Frontal cortex (tissue), 4 donors: ENCODE results near the gene FLCN. TPM values are rescaled to one million over a fixed set of nuclear protein-coding genes. Genes with fewer than 3 reads are reported as not detected.
"Not testable (repeated sequence)": the region's sequence is repeated elsewhere in the genome, so short reads cannot be mapped to it uniquely, and the experiment has no call there.

Experiments
- DNase-seq, 2 donors: peaks; one replicate each; pipeline ENCODE4 v3.0.0; 2012; ENCODE audit warnings: low spot score in 2 of 2
- FAIRE-seq: peaks from 2 replicates; lab custom pipeline; 2012; peaks lifted over from hg19 to GRCh38; lab: Jason Lieb, UNC
- total RNA-seq: library from RNA; depleted of rRNA; stranded (reverse); fragments of >200 nt; gene quantifications from one replicate; pipeline ENCODE4 v1.2.3, GENCODE V29; 2014
- donor health status: control.
- donor health status: control.
- donor health status: control.

The FLCN gene
- total RNA-seq, 1 donor from 2014 or later: 31.4 TPM

- DNase-seq: no peak
- FAIRE-seq: no peak
Measured at GRCh38 chr17:17190188-17190587, 46.8 kb downstream of the FLCN start.

- FAIRE-seq (no peak), DNase-seq (no peak)
Measured at GRCh38 chr17:17189559-17189958, 47.4 kb downstream of the FLCN start.

GRCh38 chr17:17188586-17188985 is 48.4 kb downstream of the FLCN start:
- no peak for FAIRE-seq

GRCh38 chr17:17186551-17187505 is 50.1 kb downstream of the FLCN start:
- DNase-seq: no peak
- no peak for FAIRE-seq

More at GRCh38 chr17:17188586-17188985, 48.4 kb downstream of the FLCN start:
- DNase-seq: no peak

GRCh38 chr17:17186051-17186450 is 50.9 kb downstream of the FLCN start:
- no peak for DNase-seq
- FAIRE-seq: no peak

GRCh38 chr17:17184985-17185757 is 51.8 kb downstream of the FLCN start:
- FAIRE-seq, DNase-seq: not testable (repeated sequence)

GRCh38 chr17:17183744-17184143 is 53.2 kb downstream of the FLCN start:
- no peak for DNase-seq
- no peak for FAIRE-seq

- FAIRE-seq: no peak
Measured at GRCh38 chr17:17182598-17183136, 54.3 kb downstream of the FLCN start.

GRCh38 chr17:17181666-17182597 is 55.0 kb downstream of the FLCN start:
- DNase-seq (no peak), FAIRE-seq (no peak)

More at GRCh38 chr17:17182598-17183136, 54.3 kb downstream of the FLCN start:
- no peak for DNase-seq

GRCh38 chr17:17180741-17181525 is 56.0 kb downstream of the FLCN start:
- no peak for FAIRE-seq
- DNase-seq: no peak

GRCh38 chr17:17180141-17180603 is 56.8 kb downstream of the FLCN start:
- FAIRE-seq: no peak

GRCh38 chr17:17179371-17179827 is 57.6 kb downstream of the FLCN start:
- FAIRE-seq (no peak), DNase-seq (no peak)

More at GRCh38 chr17:17180141-17180603, 56.8 kb downstream of the FLCN start:
- DNase-seq: no peak

GRCh38 chr17:17177176-17177575 is 59.8 kb downstream of the FLCN start:
- DNase-seq (no peak), FAIRE-seq (no peak)

GRCh38 chr17:17176341-17176740 is 60.6 kb downstream of the FLCN start:
- DNase-seq (no peak), FAIRE-seq (no peak)

GRCh38 chr17:17175917-17176316 is 61.1 kb downstream of the FLCN start:
- DNase-seq (no peak), FAIRE-seq (no peak)

- no peak for DNase-seq
- no peak for FAIRE-seq
Measured at GRCh38 chr17:17175340-17175739, 61.6 kb downstream of the FLCN start.

- no peak for FAIRE-seq
- no peak for DNase-seq
Measured at GRCh38 chr17:17173921-17174320, 63.0 kb downstream of the FLCN start.

GRCh38 chr17:17172990-17173389 is 64.0 kb downstream of the FLCN start:
- DNase-seq (no peak), FAIRE-seq (no peak)
